A204.1 (cell line): ENCODE data around the gene KIAA0232.
"Not testable (repeated sequence)": the region's sequence is repeated elsewhere in the genome, so short reads cannot be mapped to it uniquely, and the experiment has no call there.

Experiments
- FAIRE-seq: peaks from 2 replicates; lab custom pipeline; 2012; peaks lifted over from hg19 to GRCh38; lab: Jason Lieb, UNC

The KIAA0232 gene

DNA sequence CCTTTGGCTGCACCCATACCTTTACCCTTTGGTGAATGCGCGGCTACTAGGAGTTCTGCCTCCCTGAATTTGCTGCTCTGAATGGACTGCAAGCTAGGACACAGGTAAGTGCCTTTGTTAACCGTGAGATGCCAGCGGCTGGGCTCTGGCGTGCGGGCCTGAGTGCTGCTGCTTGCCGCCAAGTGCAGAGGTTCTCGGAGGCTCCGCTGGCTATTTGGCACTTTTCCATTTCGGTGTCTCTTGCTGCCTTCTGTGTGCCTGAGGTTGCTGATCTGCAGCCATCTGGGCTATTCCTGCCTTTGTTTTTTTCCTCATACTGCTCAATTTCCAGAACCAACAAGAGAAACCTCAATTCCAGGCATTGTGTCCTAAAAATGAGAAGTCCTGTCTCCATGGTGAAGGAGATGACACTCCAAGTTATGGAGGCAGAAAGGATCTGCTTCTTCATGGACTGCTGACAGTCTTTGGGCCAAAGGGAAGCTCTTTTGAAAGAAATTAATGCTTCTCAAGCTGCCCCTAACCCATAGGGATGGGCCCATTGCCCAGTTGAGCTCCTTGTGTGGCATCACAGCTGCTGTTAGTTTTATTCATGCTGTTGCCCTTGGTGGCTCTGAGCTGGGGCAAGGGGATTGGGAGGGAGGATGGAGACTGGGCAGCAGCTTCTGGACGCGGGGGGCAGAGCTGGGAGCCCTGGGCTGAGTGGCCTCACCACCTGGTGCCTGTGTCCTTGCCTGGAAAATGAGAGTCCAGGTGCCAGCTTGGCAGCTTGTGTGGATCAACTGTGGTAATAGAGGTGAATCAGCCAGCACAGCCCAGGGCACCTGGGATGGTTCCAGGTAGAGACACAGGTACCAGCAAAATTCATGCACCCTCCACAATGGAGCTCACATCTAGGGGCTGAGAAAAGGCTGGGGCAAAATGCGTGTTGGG is 123.3 kb downstream of the KIAA0232 start:
- no peak for FAIRE-seq

DNA sequence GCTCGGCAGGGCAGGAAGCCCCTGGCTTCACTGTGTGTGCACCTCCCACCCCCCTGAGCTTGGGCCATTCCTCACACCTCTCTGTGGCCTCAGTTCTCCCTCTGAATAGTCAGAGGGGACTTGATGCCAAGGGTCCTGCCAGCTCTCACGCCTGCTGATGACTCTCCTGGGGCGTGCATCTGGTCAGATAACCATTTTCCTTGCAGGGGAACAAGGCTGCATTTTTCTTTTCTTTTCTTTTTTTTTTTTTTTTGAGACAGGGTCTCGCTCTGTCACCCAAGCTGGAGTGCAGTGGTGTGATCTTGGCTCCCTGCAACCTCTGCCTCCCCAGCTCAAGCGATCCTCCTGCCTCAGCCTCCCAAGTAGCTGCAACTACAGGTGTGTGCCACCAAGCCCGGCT is 124.0 kb downstream of the KIAA0232 start:
- not testable (repeated sequence) for FAIRE-seq

GRCh38 chr4:6907658-6908191 is 125.2 kb downstream of the KIAA0232 start:
- FAIRE-seq, result no peak

DNA sequence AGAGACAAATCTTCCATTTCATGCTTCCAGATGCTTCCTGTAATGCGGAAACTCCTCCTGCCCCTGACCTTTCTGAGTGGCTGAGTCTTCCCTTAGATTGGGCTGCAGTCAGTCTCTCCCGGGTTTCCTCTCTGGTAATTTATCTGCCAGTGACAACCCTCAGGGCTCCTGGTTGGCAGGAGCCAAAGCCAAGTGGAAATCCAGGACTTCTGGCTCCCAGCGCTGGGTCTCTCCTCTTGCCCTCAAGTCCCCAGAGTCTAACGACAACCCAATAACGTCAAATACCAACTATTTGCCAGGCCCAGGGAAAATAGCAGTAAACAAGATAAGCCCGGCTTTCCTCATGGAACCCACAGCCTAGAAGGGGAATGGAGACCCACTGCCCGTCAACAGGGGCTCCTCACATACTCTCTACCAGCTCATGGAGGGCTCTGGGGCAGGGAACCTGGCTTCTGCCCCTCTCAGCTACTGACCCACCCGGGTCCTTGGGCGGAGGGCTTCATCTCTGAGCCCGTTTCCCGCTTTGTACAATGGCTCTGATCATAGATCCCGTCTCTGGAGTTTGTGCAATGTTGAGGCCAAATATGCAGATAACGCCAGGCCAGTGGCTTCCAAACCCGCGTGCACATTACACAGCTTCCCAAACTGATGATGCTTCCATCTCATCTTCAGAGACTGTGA is 126.0 kb downstream of the KIAA0232 start:
- no peak for FAIRE-seq

DNA sequence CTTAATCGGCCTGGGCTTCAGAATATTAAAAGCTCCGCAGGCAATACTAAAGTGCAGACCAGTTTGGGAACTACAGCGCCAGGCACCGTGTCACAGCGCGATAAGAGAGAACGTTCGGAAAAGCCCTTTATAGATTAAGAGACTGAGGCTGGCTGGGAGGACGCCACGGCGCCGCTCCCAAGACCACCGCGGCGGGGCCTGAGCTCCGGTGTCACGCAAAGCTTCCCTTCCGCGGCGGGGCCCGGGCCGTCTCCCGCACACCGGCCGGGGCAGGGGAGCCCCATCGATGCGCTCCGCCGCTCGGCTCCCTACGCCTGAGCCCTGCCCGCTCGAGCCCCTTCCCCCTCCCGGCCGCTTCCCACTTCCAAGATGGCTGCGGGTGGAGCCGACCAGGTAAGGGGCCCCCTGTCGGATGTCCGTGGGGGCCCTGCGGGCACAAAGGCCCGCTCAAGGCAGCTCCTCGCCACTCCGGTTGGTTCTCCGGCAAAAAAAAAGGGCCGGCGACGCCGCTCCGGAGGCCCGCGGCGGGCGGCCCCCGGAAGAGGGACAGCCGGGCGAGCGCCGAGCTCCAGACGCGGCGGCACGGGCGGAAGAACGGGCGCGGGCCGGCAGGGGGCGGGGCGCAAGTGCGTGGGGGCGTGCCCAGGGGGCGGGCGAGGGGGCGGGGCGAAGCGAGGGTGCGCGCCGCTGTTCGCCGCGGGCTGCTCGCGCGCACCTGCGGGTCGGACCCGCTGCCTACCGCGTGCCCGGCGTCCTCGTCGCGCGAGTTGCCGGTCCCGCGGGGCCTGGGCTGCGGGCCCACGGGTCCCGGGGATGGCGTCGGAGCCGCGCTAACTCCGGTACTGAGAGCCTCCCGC is 126.8 kb downstream of the KIAA0232 start, which contains the start of gene TBC1D14:
Gene TBC1D14, plus strand, starts transcription at position 714 of the 857 bp plus-strand sequence. CDS start 13,564 bp downstream, outside the sequence.
- FAIRE-seq, result no peak

- no peak for FAIRE-seq
Observed at GRCh38 chr4:6909970-6910339, 127.4 kb downstream of the KIAA0232 start.

DNA sequence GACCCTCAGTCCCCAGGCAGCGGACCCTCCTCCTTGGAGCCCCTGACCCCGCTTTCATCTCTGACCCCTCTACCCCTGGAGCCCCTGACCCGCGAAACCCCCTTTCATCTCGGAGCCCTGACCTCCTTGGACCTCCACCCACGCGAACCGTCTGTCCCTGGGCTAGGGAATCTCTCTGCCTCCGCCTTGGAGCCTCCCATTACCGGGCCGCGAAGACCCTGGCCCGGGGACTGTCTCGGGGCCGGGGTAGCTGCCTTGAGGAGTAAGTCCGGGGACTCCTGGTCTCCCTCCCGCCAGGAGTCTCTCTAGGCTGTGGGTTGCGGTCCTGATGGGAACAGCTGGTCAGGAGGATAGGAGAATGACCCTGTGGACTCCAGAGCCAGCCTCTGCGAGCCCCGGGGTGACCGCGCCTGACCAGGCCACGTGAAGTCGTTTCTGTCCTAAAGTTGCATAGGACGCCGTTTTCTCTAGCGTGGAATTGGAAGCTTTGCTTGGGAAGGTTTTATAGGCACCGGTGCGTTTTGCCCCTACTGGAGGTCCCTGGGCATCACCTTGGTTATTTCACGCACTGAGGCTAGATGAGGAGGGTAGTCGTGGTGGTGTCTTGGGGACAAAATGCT is 127.9 kb downstream of the KIAA0232 start:
- no peak for FAIRE-seq

GRCh38 chr4:6910960-6911874 is 128.7 kb downstream of the KIAA0232 start:
- FAIRE-seq, result no peak

DNA sequence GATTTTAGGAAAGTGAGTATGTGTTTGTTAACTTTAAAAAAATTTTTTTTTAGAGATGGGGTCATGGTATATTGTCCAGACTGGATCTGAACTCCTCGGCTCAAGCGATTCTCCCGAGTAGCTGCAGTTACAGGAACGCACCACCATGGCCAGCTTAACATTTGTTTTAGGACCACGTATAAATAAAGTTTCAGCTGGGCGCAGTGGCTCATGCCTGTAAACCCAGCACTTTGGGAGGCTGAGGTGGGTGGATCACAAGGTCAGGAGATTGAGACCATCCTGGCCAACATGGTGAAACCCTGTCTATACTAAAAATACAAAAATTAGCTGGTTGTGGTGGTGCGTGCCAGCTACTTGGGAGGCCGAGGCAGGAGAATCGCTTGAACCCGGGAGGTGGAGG is 129.4 kb downstream of the KIAA0232 start:
- FAIRE-seq, result not testable (repeated sequence)

DNA sequence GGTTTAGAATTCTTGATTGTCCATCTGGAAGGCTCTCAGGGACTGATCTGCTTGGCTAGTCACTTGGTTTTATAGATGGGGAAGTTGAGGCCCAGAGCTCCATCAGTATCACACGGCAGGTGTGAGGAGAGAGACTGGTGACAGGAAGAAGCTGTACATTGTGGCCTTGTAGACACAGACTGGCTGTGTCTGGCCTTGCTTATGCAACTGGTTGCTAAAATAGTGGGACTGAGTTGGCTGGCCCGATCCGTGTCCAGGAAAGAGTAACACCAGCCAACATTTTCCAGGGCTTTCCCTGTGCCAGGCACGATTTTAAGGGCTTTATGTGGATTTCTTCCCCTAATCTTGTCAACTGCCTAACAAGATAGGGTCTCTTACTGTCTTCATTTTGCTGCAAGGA is 129.9 kb downstream of the KIAA0232 start:
- FAIRE-seq, result no peak

DNA sequence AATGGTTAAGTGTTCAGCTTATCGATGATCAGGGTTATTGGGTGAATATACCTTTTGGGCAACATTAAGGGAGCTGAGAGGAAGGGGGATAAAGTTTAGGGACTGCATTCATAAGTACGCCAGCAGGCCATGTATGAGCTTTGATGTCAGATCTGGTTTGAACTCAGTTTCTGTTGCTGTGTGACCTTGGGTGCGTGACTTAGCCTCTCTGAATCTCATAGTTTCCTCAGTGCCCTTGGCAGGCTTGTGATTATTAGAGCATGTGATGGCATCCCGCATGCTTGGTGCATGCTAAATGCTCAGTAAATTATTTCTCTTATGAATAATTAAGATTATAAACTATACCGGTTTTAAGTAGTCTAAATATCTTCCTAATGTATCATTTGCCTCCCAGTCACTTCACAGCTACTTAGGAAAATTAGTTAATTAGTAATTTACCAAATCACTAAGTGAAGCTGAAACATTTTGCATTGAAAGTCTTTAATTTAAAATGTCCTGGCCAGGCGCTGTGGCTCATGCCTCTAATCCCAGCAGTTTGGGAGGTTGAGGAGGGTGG is 130.9 kb downstream of the KIAA0232 start:
- no peak for FAIRE-seq

GRCh38 chr4:6914448-6914847 is 131.9 kb downstream of the KIAA0232 start:
- FAIRE-seq, result no peak

GRCh38 chr4:6915041-6916005 is 132.8 kb downstream of the KIAA0232 start:
- no peak for FAIRE-seq

DNA sequence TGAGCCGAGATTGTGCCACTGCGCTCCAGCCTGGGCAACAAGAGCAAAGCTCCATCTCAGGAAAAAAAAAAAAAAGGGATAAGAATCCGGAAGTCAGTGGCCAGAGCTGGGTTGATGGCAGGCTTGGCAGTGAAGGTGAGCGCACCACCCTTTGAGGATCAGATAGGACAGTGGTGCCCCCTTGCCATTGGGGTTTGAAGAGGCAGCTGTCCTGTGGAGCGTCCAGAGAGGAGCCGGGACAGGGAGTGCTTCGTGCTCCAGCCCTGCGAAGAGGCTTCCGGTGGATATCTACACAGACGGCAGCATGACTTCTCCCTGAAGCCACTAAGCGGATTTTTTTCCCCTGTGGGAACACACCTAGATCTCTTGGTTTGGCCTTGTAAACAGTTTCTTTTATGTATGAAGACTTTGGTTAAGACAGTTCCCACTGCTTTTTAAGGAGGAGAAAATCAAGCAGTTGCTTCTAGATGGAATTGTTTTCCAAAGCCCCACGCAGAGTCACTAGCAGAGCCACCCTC is 133.6 kb downstream of the KIAA0232 start:
- FAIRE-seq, result no peak

DNA sequence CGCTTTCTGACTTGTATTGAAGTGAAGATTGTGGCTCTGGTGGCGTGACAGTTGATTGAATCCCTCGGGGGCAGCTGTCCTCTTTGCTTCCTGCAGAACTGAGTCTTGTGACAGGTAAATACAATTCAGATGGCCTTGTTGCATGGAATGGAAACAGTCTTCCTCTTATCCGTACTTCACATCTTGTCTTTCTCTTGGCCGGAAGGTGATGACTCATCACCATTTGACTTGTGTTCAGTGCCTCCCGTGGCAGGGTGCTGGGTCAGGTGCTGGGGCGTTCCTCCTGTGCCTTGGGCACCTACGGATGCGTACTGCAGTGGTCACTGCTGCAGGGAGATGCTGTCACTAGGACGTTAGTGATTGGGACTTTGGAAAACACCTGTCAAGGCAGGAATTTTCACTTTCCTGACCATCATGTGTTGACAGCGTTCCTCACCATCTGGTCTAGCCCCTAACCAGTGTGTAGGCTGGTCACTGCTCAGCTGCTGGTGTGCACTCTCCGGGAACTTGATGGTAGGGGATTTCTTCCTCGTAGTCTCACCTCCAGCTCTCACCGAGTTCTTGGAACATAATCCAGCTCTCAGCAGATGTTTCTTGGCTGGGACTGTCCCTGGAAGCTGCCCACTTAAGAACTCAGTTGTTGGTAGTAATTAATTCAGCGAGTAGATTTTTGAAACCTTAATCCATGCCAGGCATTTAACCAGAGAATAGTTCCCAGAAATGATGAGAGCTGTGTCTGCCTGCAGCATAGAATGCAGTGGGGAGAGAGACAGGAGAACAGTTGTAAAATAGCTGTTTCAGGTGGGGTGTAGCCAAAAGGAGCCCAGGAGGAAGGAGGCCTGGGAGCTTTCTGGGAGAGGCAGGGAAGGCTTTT is 134.3 kb downstream of the KIAA0232 start:
- no peak for FAIRE-seq

- no peak for FAIRE-seq
Observed at GRCh38 chr4:6917461-6918271, 135.1 kb downstream of the KIAA0232 start.

GRCh38 chr4:6918338-6918737 is 135.8 kb downstream of the KIAA0232 start:
- no peak for FAIRE-seq
